Measurements from ENCODE around the gene HTR4.

- TF ChIP-seq POLR2A (IDR thresholded peaks at IDR 0.05; ENCODE audit: low read depth, low read length) (no peak), USF2 (IDR thresholded peaks at IDR 0.05; ENCODE audit: low read depth, low read length) (no peak), CTCF (conservative IDR thresholded peaks at IDR 0.05; ENCODE audit: low read depth, low read length) (no peak), MXI1 (IDR thresholded peaks at IDR 0.05; ENCODE audit: borderline replicate concordance, low read depth, low read length) (no peak), RCOR1 (IDR thresholded peaks at IDR 0.05; ENCODE audit: insufficient replicate concordance, low read length) (no peak), RAD21 (IDR thresholded peaks at IDR 0.05; ENCODE audit: low read length) (no peak), FOS (IDR thresholded peaks at IDR 0.05; ENCODE audit: low read depth, low read length) (no peak)
Observed at GRCh38 chr5:148565148-148565547, 89.2 kb downstream of the HTR4 start.

Measured in IMR-90 (cell line).